ENCODE data around the gene OR1E2. TPM values are rescaled to one million over a fixed set of nuclear protein-coding genes. Genes with fewer than 3 reads are reported as not detected.

The OR1E2 gene
- total and polyA plus RNA-seq, 4 donors, result not detected

DNA sequence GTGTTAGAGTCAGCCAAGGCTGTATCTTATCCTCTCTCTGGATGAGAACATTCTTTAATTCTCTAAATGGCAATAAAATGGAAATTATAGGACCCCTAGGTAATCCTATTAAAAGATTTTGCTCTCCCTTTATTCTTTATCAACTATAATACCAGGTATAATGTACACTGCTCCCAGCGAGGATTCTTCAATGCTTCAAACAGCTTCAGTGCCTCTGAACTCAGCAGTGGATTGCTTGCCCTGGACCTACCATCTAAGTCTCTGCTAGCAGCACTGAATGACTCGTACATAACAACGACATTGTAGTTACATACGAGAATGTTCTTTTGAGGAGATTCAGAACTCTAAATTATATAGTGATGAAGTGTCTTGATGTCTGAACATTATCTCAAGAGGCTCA lies 43.9 kb downstream of the OR1E2 start:
- no peak for ATAC-seq (ENCODE audit: insufficient read depth, low FRiP score)
- peaks cover 4 to 16% (median 11%) of the 10 kb centered on the region in 3 donors for H3K27me3 ChIP-seq (ENCODE audit: control insufficient read depth in 3 of 3, insufficient read depth in 3 of 3, low read length in 2 of 3)
- TF ChIP-seq, protein P1, sequence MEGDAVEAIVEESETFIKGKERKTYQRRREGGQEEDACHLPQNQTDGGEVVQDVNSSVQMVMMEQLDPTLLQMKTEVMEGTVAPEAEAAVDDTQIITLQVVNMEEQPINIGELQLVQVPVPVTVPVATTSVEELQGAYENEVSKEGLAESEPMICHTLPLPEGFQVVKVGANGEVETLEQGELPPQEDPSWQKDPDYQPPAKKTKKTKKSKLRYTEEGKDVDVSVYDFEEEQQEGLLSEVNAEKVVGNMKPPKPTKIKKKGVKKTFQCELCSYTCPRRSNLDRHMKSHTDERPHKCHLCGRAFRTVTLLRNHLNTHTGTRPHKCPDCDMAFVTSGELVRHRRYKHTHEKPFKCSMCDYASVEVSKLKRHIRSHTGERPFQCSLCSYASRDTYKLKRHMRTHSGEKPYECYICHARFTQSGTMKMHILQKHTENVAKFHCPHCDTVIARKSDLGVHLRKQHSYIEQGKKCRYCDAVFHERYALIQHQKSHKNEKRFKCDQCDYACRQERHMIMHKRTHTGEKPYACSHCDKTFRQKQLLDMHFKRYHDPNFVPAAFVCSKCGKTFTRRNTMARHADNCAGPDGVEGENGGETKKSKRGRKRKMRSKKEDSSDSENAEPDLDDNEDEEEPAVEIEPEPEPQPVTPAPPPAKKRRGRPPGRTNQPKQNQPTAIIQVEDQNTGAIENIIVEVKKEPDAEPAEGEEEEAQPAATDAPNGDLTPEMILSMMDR (IDR thresholded peaks at IDR 0.05; ENCODE audit: control extremely low read depth, extremely low read depth), result no peak

DNA sequence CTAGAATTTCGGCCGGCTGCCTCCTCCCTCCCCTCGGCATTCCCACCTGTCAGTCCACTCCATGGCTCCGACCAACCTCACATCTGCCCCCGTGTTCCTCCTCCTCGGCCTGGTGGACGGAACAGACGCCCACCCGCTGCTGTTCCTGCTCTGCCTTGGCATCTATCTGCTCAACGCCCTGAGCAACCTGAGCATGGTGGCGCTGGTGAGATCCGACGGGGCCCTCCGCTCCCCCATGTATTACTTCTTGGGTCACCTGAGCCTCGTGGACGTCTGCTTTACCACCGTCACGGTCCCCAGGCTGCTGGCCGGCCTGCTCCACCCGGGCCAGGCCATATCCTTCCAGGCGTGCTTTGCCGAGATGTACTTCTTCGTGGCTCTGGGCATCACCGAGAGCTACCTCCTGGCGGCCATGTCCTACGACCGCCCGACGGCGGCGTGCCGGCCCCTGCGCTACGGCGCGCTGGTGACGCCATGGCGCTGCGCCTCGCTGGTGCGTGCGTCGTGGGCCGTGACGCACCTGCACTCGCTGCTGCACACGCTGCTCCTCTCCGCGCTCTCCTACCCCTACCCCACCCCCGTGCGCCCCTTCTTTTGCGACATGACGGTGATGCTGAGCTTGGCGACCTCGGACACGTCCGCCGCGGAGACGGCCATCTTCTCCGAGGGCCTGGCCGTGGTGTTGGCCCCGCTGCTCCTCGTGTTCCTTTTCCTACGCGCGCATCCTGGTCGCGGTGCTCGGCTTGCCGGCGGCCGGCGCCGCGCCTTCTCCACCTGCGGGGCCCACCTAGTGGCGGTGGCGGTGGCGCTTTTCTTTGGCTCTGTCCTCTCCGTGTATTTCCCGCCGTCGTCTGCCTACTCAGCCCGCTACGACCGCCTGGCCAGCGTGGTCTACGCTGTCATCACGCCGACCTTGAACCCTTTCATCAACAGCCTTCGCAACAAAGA lies 47.5 kb downstream of the OR1E2 start, which contains the start of gene OR3A2:
OR3A2 (minus strand) TSS at position 440 of the 948 bp plus-strand sequence.
- 26 to 33% methylated on average over 87 to 92 of the region's 92 CpGs for WGBS, 2 donors
- Histone ChIP-seq H3K4me3 (no peak within 1 kb of the TSS), H3K9me3 (ENCODE audit: control insufficient read depth in 4 of 4, insufficient read depth in 3 of 4, low read length in 3 of 4) (peaks cover 0 to 10% (median 0%) of the 10 kb centered on the region in 4 donors)

More for the DNA sequence above, 43.9 kb downstream of the OR1E2 start:
- no peak overlapping the region for H3K27ac ChIP-seq (ENCODE audit: low read depth in 1 of 2, low read length in 1 of 2)
- 71% methylated on average over 4 of the region's 4 CpGs for WGBS, 2 donors
- no peaks in the 10 kb centered on the region for H3K36me3 ChIP-seq (ENCODE audit: control insufficient read depth in 4 of 4, insufficient read depth in 4 of 4, low read length in 4 of 4)
- H3K9me3 ChIP-seq (ENCODE audit: control insufficient read depth in 4 of 4, insufficient read depth in 3 of 4, low read length in 3 of 4), result peaks cover 0 to 10% (median 0%) of the 10 kb centered on the region in 4 donors
- DNase-seq, result no peak
- H3K4me1 ChIP-seq (ENCODE audit: control insufficient read depth in 5 of 5, insufficient read depth in 5 of 5, low read length in 5 of 5), result peaks cover 0 to 2% (median 0%) of the 10 kb centered on the region in 5 donors
- H3K9ac ChIP-seq (ENCODE audit: insufficient read depth in 1 of 2, low read length in 2 of 2), result no peak overlapping the region
- H3K4me3 ChIP-seq, result no peak overlapping the region

More for the DNA sequence above, 47.5 kb downstream of the OR1E2 start, which contains the start of gene OR3A2:
- Histone ChIP-seq H3K27ac (ENCODE audit: low read depth in 1 of 2, low read length in 1 of 2) (no peak within 1 kb of the TSS), H3K27me3 (ENCODE audit: control insufficient read depth in 3 of 3, insufficient read depth in 3 of 3, low read length in 2 of 3) (peaks cover 4 to 24% (median 11%) of the 10 kb centered on the region in 3 donors), H3K36me3 (ENCODE audit: control insufficient read depth in 4 of 4, insufficient read depth in 4 of 4, low read length in 4 of 4) (no peaks in the 10 kb centered on the region), H3K9ac (ENCODE audit: insufficient read depth in 1 of 2, low read length in 2 of 2) (no peak within 1 kb of the TSS), H3K4me1 (ENCODE audit: control insufficient read depth in 5 of 5, insufficient read depth in 5 of 5, low read length in 5 of 5) (peaks cover 0 to 2% (median 0%) of the 10 kb centered on the region in 5 donors)
- no peak for ATAC-seq (ENCODE audit: insufficient read depth, low FRiP score)
- no peak for DNase-seq
- TF ChIP-seq, protein P1 (IDR thresholded peaks at IDR 0.05; ENCODE audit: control extremely low read depth, extremely low read depth), result no peak

Other genes starting within 250 kb of the OR1E2 start
- not detected for gene OR1A2, start 236.3 kb downstream of the OR1E2 start, total RNA-seq
- not detected for gene OR1A2, start 236.3 kb downstream of the OR1E2 start, polyA plus RNA-seq
- gene OR1A1, start 226.2 kb downstream of the OR1E2 start, total RNA-seq, result not detected
- not detected for gene OR1A1, start 226.2 kb downstream of the OR1E2 start, polyA plus RNA-seq
- not detected for gene OR3A1, start 135.5 kb downstream of the OR1E2 start, total RNA-seq
- not detected for gene OR3A1, start 135.5 kb downstream of the OR1E2 start, polyA plus RNA-seq
- gene OR3A2, start 47.5 kb downstream of the OR1E2 start, total RNA-seq, result under 1 TPM in 1 of 2 donors, not detected in 1; 0.37 TPM
- gene OR3A2, start 47.5 kb downstream of the OR1E2 start, polyA plus RNA-seq, result under 1 TPM in 1 of 2 donors, not detected in 1; 0.10 TPM
- gene OR1E1, start 35.4 kb downstream of the OR1E2 start, total RNA-seq, result not detected
- gene OR1E1, start 35.4 kb downstream of the OR1E2 start, polyA plus RNA-seq, result not detected
- under 1 TPM in 1 of 2 donors, not detected in 1; 0.63 TPM for gene OR3A3, start 22.5 kb downstream of the OR1E2 start, total RNA-seq
- gene OR3A3, start 22.5 kb downstream of the OR1E2 start, polyA plus RNA-seq, result not detected
- gene SPATA22, start 38.0 kb upstream of the OR1E2 start, total RNA-seq, result not detected
- under 1 TPM; 0.06 to 0.12 TPM for gene SPATA22, start 38.0 kb upstream of the OR1E2 start, polyA plus RNA-seq
- 10 to 100 TPM in 1 of 2 donors, 1 to 10 TPM in 1; 2.5 to 17.5 TPM for gene ASPA, start 42.2 kb upstream of the OR1E2 start, total RNA-seq
- gene ASPA, start 42.2 kb upstream of the OR1E2 start, polyA plus RNA-seq, result under 1 TPM; 0.31 to 0.96 TPM
- gene TRPV3, start 124.0 kb upstream of the OR1E2 start, total RNA-seq, result under 1 TPM; 0.46 to 0.91 TPM
- under 1 TPM; 0.10 to 0.20 TPM for gene TRPV3, start 124.0 kb upstream of the OR1E2 start, polyA plus RNA-seq
- gene TRPV1, start 175.6 kb upstream of the OR1E2 start, total RNA-seq, result 1 to 10 TPM; 3.4 to 6.6 TPM
- gene TRPV1, start 175.6 kb upstream of the OR1E2 start, polyA plus RNA-seq, result 1 to 10 TPM; 1.4 to 2.6 TPM
- gene SHPK, start 202.4 kb upstream of the OR1E2 start, total RNA-seq, result 10 to 100 TPM; 15.9 to 16.8 TPM
- gene SHPK, start 202.4 kb upstream of the OR1E2 start, polyA plus RNA-seq, result 1 to 10 TPM; 4.9 to 6.7 TPM
- gene CTNS, start 202.9 kb upstream of the OR1E2 start, total RNA-seq, result 10 to 100 TPM; 14.3 to 24.9 TPM
- 10 to 100 TPM in 1 of 2 donors, 1 to 10 TPM in 1; 7.7 to 24.1 TPM for gene CTNS, start 202.9 kb upstream of the OR1E2 start, polyA plus RNA-seq
- gene TAX1BP3, start 234.7 kb upstream of the OR1E2 start, total RNA-seq, result 100 to 1,000 TPM in 1 of 2 donors, 10 to 100 TPM in 1; 71.0 to 146 TPM
- gene TAX1BP3, start 234.7 kb upstream of the OR1E2 start, polyA plus RNA-seq, result 100 to 1,000 TPM in 1 of 2 donors, 10 to 100 TPM in 1; 69.7 to 123 TPM
- gene EMC6, start 235.0 kb upstream of the OR1E2 start, total RNA-seq, result 10 to 100 TPM; 10.9 to 40.0 TPM
- 10 to 100 TPM; 85.0 to 93.4 TPM for gene EMC6, start 235.0 kb upstream of the OR1E2 start, polyA plus RNA-seq

Data from lung (tissue), 12 donors.